Measurements from ENCODE around the gene ZNF324. TPM values are rescaled to one million over a fixed set of nuclear protein-coding genes. Genes with fewer than 3 reads are reported as not detected.

Gene ZNF324
- total RNA-seq, 4 donors from 2014 or later: 10.3 to 20.7 (median 18.1) TPM

DNA sequence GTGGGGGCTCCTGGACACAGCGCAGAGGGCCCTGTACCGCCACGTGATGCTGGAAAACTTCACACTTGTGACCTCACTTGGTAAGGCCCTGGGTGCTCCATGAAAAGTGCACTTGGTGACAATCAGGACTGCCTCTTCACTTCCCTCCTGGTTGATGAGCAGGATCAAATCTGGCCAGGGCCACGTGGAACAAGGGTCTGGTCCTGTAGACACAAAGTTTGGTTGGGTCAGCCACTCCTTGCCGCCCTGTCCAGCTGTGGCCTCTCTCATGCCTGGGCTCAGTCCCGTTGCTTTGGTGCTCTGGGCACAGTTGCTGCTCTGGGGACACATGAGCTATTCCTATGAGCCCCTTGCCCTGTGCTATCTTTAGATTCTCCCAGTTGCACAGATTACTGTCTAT is 13.1 kb upstream of the ZNF324 start:
- no peaks in the 10 kb centered on the region for H3K9me3 ChIP-seq
- 82 to 100% methylated on average over 1 to 3 of the region's 6 CpGs for WGBS, 2 donors (ENCODE audit: low coverage in 1 of 2)
- peaks cover 0 to 53% of the 10 kb centered on the region in 2 donors for H3K36me3 ChIP-seq
- H3K27me3 ChIP-seq: peaks cover 6% of the 10 kb centered on the region
- TF ChIP-seq POLR2AphosphoS5 (IDR thresholded peaks at IDR 0.05): no peak
- TF ChIP-seq, protein P1, sequence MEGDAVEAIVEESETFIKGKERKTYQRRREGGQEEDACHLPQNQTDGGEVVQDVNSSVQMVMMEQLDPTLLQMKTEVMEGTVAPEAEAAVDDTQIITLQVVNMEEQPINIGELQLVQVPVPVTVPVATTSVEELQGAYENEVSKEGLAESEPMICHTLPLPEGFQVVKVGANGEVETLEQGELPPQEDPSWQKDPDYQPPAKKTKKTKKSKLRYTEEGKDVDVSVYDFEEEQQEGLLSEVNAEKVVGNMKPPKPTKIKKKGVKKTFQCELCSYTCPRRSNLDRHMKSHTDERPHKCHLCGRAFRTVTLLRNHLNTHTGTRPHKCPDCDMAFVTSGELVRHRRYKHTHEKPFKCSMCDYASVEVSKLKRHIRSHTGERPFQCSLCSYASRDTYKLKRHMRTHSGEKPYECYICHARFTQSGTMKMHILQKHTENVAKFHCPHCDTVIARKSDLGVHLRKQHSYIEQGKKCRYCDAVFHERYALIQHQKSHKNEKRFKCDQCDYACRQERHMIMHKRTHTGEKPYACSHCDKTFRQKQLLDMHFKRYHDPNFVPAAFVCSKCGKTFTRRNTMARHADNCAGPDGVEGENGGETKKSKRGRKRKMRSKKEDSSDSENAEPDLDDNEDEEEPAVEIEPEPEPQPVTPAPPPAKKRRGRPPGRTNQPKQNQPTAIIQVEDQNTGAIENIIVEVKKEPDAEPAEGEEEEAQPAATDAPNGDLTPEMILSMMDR (IDR thresholded peaks at IDR 0.05): no peak
- TF ChIP-seq POLR2A (IDR thresholded peaks at IDR 0.05): no peak
- peaks cover 0 to 20% (median 0%) of the 10 kb centered on the region in 3 donors for H3K4me1 ChIP-seq
- no peak for ATAC-seq
- H3K4me3 ChIP-seq: no peak overlapping the region
- no peak overlapping the region for H3K27ac ChIP-seq

DNA sequence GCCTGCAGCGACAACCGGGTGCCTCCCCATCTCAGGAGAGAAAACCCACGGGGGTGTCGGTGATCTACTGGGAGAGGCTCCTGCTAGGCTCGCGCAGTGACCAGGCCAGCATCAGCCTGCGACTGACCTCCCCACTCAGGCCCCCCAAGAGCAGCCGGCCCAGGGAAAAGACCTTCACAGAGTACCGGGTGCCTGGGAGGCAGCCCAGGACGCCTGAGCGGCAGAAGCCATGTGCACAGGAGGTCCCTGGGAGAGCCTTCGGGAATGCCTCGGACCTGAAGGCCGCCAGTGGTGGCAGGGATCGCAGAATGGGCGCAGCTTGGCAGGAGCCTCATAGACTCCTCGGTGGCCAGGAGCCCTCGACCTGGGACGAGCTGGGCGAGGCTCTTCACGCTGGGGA is 11.6 kb upstream of the ZNF324 start:
- H3K36me3 ChIP-seq: peaks cover 0 to 54% of the 10 kb centered on the region in 2 donors
- TF ChIP-seq POLR2A (IDR thresholded peaks at IDR 0.05): no peak
- TF ChIP-seq EP300 (IDR thresholded peaks at IDR 0.05): no peak
- TF ChIP-seq, protein P1 (IDR thresholded peaks at IDR 0.05): no peak
- TF ChIP-seq POLR2AphosphoS5 (IDR thresholded peaks at IDR 0.05): no peak
- no peak for ATAC-seq
- H3K9me3 ChIP-seq: no peaks in the 10 kb centered on the region
- H3K27ac ChIP-seq: no peak overlapping the region
- no CpG with 5 or more reads among the region's 21 CpGs for WGBS, 2 donors (ENCODE audit: low coverage in 1 of 2)
- no peaks in the 10 kb centered on the region for H3K27me3 ChIP-seq
- H3K4me1 ChIP-seq: peaks cover 0 to 20% (median 0%) of the 10 kb centered on the region in 3 donors
- no peak overlapping the region for H3K4me3 ChIP-seq

DNA sequence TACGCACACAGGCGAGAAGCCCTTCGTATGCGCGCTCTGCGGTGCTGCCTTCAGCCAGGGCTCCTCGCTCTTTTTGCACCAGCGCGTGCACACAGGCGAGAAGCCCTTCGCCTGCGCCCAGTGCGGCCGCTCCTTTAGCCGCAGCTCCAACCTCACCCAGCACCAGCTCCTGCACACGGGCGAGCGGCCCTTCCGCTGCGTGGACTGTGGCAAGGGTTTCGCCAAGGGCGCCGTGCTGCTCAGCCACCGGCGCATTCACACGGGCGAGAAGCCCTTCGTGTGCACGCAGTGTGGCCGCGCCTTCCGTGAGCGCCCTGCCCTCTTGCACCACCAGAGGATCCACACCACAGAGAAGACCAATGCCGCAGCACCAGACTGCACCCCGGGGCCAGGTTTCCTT is 10.8 kb upstream of the ZNF324 start:
- Histone ChIP-seq H3K4me1 (peaks cover 0 to 15% (median 0%) of the 10 kb centered on the region in 3 donors), H3K9me3 (no peaks in the 10 kb centered on the region), H3K36me3 (peaks cover 0 to 54% of the 10 kb centered on the region in 2 donors), H3K4me3 (no peak overlapping the region), H3K27me3 (no peaks in the 10 kb centered on the region), H3K27ac (no peak overlapping the region)
- no peak for ATAC-seq
- TF ChIP-seq POLR2A (IDR thresholded peaks at IDR 0.05) (no peak), EP300 (IDR thresholded peaks at IDR 0.05) (no peak), POLR2AphosphoS5 (IDR thresholded peaks at IDR 0.05) (no peak)
- TF ChIP-seq, protein P1 (IDR thresholded peaks at IDR 0.05): no peak
- no CpG with 5 or more reads among the region's 35 CpGs for WGBS, 2 donors (ENCODE audit: low coverage in 1 of 2)

DNA sequence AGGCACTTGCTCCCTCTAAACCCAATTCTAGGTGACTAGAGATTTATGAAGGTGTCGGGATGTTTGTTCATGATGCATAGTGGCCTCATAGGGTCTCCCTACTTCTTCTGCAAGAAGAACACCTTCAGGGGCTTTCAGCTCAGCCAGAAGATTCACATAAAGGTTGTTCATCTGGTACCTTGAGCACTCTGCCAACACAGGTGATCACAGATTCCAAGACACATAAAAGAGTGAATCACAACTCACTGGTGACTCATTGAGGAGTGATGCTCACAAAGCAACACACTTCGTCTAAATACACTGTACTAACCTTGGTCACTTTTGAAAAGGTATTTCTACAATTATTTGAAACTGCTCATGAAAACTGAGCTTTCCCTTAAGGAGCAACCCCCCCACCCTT is 6.8 kb upstream of the ZNF324 start:
- no peak for ATAC-seq
- H3K27ac ChIP-seq: no peak overlapping the region
- H3K36me3 ChIP-seq: peaks cover 0 to 38% of the 10 kb centered on the region in 2 donors
- no peaks in the 10 kb centered on the region for H3K4me1 ChIP-seq
- TF ChIP-seq POLR2AphosphoS5 (IDR thresholded peaks at IDR 0.05): no peak
- TF ChIP-seq, protein P1 (IDR thresholded peaks at IDR 0.05): no peak
- no peak for TF ChIP-seq EP300 (IDR thresholded peaks at IDR 0.05)
- 87 to 100% methylated on average over 1 to 2 of the region's 2 CpGs for WGBS, 2 donors (ENCODE audit: low coverage in 1 of 2)
- no peaks in the 10 kb centered on the region for H3K9me3 ChIP-seq
- no peaks in the 10 kb centered on the region for H3K27me3 ChIP-seq
- no peak overlapping the region for H3K4me3 ChIP-seq

DNA sequence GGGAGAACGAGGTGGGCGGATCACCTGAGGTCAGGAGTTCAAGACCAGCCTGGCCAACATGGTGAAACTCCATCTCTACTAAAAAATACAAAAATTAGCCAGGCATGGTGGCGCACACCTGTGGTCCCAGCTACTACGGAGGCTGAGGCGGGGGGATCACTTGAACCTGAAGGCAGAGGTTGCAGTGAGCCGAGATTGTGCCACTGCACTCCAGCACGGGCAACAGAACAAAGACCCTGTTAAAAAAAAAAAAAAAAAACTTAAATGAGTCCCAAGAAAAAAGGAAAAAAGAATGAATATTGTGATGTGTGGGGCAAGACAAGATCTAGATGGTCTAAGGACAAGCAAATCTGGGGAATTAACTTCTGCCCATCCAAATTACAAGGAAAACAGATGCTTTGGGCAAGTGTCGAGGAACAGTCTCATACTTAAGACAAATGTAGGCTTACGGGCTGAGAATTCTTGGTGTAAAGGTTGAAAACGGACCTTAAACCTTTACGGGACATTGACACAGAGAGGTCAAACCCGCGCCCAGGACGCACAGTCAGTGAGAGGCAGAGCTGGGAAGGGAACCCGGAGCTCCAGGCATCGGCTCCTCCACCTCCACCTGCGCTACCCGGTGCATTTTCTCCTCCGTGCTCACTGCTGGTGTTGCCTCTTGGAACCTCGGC is 656 bp upstream of the ZNF324 start:
- peaks cover 0 to 25% (median 3%) of the 10 kb centered on the region in 3 donors for H3K4me1 ChIP-seq
- H3K27ac ChIP-seq: peak overlapping the region in 1 of 4 donors; percentile 88
- H3K36me3 ChIP-seq: peaks cover 0 to 21% of the 10 kb centered on the region in 2 donors
- no peaks in the 10 kb centered on the region for H3K9me3 ChIP-seq
- TF ChIP-seq POLR2AphosphoS5 (IDR thresholded peaks at IDR 0.05): no peak
- TF ChIP-seq, protein P1 (IDR thresholded peaks at IDR 0.05): no peak
- no peak for TF ChIP-seq EP300 (IDR thresholded peaks at IDR 0.05)
- no peak for TF ChIP-seq POLR2A (IDR thresholded peaks at IDR 0.05)
- ATAC-seq: peak; percentile 35
- H3K4me3 ChIP-seq: peak overlapping the region; percentile 12 to 68
- no peaks in the 10 kb centered on the region for H3K27me3 ChIP-seq
- WGBS, 2 donors (ENCODE audit: low coverage in 1 of 2): 23 to 32% methylated on average over 14 to 19 of the region's 20 CpGs

Measured in gastroesophageal sphincter (tissue), 4 donors.